ENCODE measurements around the gene C3orf20.
A peak's percentile ranks its signal among the peaks of the same experiment; 100 is the strongest.
"Not testable (repeated sequence)": the region's sequence is repeated elsewhere in the genome, so short reads cannot be mapped to it uniquely, and the experiment has no call there.

Gene C3orf20

DNA sequence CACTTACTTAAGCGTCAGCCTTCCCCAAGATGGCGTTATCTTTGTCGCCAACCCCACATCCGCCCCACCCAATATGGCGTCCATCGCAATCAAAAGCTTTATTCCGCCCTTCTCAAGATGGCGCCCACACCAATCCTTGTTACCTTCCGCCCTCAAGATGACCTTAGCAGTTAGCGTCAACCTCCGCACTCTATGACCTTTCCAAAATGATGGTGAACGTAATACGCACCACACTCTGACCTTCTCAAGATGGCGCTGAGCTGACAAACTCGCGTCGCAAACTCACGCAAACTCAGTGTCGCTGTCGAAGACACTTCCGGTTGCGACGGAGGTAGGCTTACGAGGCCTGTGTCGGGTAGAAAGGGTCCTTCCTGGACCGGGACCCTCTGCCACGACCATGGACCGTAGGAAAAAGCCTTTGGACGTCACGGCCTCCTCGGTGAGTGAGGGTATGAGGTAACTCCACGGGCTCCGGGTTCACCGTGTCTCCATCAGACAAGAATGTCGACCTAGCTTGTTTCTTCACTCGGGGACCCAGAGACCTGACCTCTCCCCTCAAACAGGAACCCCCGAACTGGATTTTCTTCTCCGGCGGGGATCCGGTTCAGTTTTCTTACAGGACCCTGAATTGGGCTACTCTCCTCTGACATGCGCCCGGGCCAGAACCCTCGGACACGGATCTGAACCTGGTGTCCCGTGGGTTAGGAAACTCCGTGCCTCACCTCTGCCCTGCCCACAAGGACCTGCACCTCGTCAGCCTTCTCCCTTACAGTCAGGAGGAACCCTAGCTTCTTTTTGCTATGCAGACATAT, 23.3 kb upstream of the C3orf20 start, which contains the start of gene CCDC174:
TSS of gene CCDC174 (plus strand) at position 323 of the 812 bp plus-strand sequence. CDS start at position 398, 75 bp downstream.
- peak; percentile 98 for DNase-seq

DNA sequence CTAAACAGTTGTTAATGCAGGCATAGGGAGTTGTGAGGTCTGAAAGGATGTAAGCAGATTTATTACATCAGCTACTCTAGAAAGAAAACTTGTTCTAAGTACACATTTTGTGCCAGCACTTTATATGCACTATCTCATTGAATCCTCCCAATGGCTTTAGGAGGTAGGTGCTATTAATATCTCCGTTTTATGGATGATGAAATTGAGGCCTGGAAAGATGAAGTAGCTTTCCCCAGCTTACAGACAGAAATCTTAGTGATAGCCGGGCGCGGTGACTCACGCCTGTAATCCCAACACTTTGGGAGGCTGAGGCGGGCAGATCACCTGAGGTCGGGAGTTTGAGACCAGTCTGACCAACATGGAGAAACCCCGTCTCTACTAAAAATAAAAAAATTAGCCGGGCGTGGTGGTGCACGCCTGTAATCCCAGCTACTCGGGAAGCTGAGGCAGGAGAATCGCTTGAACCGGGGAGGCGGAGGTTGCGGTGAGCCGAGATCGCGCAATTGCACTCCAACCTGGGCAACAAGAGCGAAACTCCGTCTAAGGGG, 22.5 kb upstream of the C3orf20 start:
- DNase-seq, result not testable (repeated sequence)

DNA sequence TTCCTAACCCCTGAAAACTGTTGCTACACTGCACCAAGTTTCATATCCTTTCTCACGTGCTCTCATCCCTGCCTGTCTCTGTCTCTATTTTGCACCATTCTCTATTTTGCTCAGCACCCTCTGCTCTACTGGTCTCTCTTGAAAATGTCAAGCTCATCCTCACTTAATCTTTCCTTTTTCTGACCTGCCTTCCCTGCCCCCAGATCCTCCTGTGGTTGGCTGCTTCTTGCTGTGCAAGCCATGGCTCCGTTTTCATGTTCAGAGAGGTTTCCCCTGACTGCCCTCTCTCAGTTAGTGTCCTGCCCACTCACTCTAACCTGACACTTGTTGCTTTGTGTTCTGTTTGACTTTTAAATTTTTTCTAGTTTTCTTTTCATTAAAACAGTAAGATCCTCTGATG, 17.4 kb upstream of the C3orf20 start:
- DNase-seq, result no peak

- DNase-seq, result no peak
Measured at GRCh38 chr3:14658978-14659377, 16.0 kb upstream of the C3orf20 start.

- DNase-seq, result no peak
Measured at GRCh38 chr3:14660942-14661341, 14.0 kb upstream of the C3orf20 start.

DNA sequence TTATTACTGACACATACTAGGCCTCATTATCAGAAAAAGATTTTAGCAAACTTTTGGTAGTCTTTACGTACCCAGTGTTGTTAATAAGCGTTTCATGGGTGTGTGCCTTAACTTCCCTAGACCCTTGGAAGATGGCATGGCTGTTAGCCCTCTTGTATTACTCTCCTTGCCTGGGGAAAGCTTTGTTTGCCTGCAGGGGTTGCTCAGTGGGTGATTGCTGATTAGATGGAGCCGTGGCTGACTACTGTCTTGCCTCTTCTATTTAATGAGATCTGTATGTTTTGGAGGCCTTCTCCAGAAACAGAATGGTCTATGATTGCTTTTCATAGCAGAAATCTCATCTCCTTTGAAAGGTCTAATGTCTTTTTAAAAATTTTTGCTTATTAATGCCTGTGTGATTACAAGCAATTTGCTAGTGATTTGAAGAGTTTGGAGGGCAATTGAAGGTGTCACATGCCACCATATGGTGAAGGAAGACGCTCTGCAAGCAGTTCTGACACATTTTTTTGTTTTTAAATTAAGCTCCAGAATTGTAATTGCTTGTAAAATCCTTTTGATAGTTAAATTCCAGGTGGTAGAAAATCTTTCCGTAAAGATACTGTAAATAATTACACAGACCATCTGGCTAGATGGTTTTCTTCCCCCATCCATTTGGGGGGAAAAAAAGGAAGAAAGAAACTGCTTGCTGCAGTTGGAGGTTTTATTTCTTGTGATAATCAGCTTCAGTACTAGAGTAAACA, 11.4 kb upstream of the C3orf20 start:
- no peak for DNase-seq

GRCh38 chr3:14664170-14664569, 10.8 kb upstream of the C3orf20 start:
- no peak for DNase-seq

- no peak for DNase-seq
Measured at GRCh38 chr3:14672588-14672987, 2.4 kb upstream of the C3orf20 start.

GRCh38 chr3:14676881-14677280, 1.9 kb downstream of the C3orf20 start:
- no peak for DNase-seq

DNA sequence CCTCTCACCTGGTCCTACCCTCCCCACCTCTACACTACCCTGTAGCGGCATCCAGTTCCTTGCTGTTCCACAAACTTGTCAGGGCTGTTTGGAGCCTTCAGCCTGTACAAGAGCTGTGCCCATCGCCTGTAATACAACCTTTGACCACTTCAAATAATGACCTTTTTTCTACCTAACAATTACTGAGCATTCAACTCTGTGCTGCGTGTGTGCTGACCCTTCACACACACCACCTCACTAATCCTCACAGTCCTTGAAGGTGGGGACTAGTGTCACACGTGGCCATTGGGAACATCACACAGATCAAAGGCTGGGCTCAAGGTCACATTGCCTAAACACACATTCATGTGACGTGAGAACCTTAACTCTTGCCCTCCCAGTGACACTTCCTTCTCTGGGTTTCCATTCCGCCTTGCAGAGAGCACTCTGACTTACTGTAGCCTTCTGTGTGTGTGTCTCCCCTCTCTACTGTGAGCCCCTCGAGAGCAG, 3.1 kb downstream of the C3orf20 start:
- no peak for DNase-seq

- no peak for DNase-seq
Measured at GRCh38 chr3:14680115-14680514, 5.2 kb downstream of the C3orf20 start.

- no peak for DNase-seq
Measured at GRCh38 chr3:14680716-14681115, 5.8 kb downstream of the C3orf20 start.

DNA sequence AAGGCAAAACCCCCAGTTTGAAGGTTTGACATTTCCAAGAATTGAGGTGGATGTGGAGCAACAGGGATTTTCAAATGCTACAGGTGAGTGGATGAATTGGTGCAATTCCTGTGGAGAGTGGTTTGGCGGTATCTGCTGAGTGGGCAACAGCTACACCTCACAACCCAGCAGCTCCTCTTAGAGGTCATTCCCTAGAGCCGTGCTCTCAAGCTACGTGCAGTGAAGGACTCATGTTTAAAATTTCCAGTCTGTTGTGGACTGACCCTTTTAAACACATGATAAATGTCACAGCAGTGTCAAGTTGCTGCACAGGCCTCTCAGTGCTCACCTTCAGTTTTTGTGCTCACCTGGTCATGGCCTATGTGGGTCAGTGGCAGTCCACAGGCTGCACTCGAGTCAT, 9.5 kb downstream of the C3orf20 start:
- no peak for DNase-seq

DNA sequence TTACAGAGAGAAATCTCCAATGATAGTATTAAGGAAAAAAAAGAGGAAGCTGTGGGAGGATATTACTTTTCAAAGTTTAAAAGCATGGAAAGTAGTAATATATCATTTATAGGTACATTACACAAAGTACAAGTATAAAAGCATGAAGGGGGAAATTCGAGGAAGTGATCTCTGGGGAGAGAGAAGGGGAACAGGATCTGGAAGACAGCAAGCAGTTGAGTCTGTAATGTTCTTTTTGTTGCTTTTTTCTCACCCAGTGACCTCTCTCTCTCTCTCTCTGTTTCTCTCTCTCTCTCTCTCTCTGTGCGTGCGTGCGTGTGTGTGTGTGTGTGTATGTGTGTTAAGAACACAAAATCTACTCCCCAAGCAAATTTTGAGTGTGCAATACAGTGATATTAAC, 10.2 kb downstream of the C3orf20 start:
- DNase-seq, result no peak

- no peak for DNase-seq
Measured at GRCh38 chr3:14687360-14687759, 12.4 kb downstream of the C3orf20 start.

DNA sequence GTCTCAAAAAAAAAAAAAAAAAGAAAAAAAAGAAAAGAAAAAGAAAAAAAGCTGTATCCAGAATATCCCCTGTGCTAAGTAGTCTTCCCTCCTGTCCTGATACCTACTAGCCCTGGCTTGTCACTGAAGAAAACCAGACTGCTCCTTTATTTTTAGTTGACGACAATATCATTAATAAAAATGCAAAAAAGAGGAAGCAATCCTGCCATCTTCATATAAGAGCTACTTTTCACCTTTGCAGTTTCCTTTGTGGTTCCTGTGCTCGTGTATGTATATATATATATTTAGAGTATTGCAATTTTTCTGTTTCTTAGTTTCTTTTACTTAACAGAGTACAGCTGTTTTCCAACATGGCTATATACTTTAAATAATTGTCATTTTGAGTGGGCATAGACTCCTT, 13.6 kb downstream of the C3orf20 start:
- DNase-seq, result no peak

- DNase-seq, result no peak
Measured at GRCh38 chr3:14689247-14689980, 14.5 kb downstream of the C3orf20 start.

- DNase-seq, result no peak
Measured at GRCh38 chr3:14691239-14691638, 16.3 kb downstream of the C3orf20 start.

GRCh38 chr3:14691719-14692118, 16.8 kb downstream of the C3orf20 start:
- DNase-seq, result no peak

GRCh38 chr3:14698601-14699244, 23.8 kb downstream of the C3orf20 start:
- DNase-seq, result no peak

GRCh38 chr3:14699643-14700042, 24.7 kb downstream of the C3orf20 start:
- DNase-seq, result no peak

GRCh38 chr3:14700891-14701290, 25.9 kb downstream of the C3orf20 start:
- DNase-seq, result no peak

GRCh38 chr3:14701676-14702075, 26.7 kb downstream of the C3orf20 start:
- DNase-seq, result no peak
